SW480 (cell line): Measurements from ENCODE around the gene RBM47.
"Not testable (repeated sequence)": the region's sequence is repeated elsewhere in the genome, so short reads cannot be mapped to it uniquely, and the experiment has no call there.

Source experiments
- DNase-seq: peaks from one replicate; pipeline ENCODE4 v3.0.0-alpha.2; 2016; ENCODE audit warnings: low spot score

The RBM47 gene

DNA sequence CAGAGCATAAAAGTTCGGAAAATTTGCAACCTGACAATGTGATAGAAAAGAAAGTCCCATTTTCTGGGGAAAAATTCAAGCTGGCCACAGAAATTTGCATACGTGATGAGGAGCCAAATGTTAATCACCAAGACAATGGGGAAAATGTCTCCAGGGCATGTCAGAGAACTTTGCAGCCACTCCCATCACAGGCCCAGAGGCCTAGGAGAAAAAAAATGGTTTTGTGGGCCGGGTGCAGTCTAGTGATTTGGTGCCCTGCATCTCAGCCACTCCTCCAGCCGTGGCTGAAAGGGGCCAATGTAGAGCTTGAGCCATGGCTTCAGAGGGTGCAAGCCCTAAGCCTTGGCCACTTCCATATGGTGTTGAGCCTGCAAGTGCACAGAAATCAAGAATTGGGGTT, 223.3 kb downstream of the RBM47 start:
- no peak for DNase-seq

DNA sequence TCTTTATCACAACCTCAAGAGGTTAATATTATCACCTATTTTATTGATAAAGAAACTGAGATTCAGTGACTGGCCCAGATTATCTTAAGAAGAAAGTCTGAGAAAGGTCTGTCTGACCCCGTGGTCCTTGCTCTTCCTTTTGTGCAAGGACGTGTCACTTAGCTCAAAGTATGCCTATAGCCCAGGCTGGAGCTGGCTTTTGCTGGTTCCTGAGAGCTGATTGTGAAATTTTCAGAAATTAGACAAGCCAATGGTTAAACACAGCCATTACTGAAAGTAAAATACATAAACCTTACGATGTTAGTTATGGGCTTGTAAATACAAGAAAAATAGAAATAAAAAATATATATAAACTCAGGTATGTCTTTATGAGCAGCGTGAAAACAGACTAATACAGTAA, 224.5 kb downstream of the RBM47 start:
- DNase-seq, result no peak

- DNase-seq, result no peak
These were observed 226.6 kb downstream of the RBM47 start for GRCh38 chr4:40403081-40403480.

GRCh38 chr4:40402556-40402955, 227.1 kb downstream of the RBM47 start:
- no peak for DNase-seq

- DNase-seq, result no peak
These were observed 228.0 kb downstream of the RBM47 start for GRCh38 chr4:40401631-40402030.

GRCh38 chr4:40401096-40401495, 228.6 kb downstream of the RBM47 start:
- DNase-seq, result no peak

- DNase-seq, result no peak
These were observed 230.1 kb downstream of the RBM47 start for GRCh38 chr4:40399578-40399977.

GRCh38 chr4:40395908-40396793, 233.5 kb downstream of the RBM47 start:
- no peak for DNase-seq

DNA sequence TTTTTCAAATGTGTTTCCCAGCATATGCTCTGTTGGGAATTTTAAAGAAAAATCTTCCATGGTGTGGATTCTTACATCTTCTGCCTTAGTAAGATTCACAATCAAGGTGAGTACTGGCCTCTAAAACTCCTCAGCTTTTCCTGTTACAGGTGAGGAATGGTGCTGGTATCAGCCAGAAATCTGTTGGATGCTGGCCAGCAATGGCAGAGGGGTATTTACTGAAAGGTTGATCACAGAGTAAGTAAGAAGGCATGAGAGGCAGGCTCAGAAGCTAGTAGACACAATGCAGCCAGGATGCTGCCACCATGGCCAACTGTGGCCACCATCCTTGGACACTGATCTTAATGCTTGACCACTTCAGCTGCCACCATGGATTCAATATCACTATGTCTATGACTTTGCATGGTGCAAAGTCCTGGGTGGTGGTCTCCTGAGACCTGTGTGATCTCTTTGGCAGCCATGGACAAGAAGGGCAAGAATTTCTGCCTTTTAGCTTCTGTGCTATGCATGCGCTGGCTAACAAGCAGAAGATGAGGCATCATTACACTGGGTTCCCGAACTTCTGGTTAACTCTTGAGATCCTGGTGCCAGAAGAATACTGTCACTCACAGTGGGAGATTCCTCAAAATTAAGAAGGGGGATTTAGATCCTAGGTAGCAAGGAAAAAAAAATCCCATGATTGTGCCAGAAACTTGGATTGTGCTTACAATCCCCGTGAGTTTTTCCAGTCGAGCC, 234.3 kb downstream of the RBM47 start:
- no peak for DNase-seq

GRCh38 chr4:40394236-40394635, 235.4 kb downstream of the RBM47 start:
- no peak for DNase-seq

DNA sequence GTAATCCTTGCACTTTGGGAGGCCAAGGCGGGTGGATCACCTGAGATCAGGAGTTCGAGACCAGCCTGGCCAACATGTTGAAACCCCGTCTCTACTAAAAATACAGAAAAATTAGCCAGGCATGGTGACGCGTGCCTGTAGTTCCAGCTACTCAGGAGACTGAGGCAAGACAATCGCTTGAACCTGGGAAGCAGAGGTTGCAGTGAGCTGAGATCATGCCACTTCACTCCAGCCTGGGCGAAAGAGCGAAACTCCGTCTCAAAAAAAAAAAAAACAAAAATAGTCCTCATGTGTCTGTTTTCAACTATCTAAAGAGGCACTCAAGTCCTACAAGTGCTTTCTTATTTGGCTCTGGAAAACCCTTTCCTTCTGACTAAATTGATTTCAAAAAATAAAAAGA, 237.4 kb downstream of the RBM47 start:
- not testable (repeated sequence) for DNase-seq

GRCh38 chr4:40389986-40390385, 239.7 kb downstream of the RBM47 start:
- DNase-seq, result no peak

- no peak for DNase-seq
These were observed 241.4 kb downstream of the RBM47 start for GRCh38 chr4:40388239-40388638.

DNA sequence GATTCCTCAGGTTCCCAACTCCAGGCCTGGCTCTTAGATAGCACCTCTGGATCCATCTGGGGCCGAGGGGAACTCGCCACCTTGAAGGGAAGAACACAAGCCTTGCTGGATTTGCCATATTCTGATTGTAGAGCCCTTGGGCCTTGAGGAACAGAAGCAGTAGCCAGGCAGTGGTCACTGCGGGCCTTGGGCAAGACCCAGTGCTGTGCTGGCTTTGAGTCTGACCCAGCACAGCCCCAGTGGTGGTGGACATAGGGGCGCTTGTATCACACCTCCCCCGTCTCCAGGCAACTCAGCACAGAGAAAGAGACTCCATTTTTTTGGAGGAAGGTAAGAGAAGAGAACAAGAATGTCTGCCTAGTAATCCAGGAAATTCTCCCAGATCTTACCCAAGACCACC, 249.0 kb downstream of the RBM47 start:
- DNase-seq, result no peak

GRCh38 chr4:40379248-40379647, 250.4 kb downstream of the RBM47 start:
- no peak for DNase-seq

GRCh38 chr4:40378619-40379018, 251.0 kb downstream of the RBM47 start:
- DNase-seq, result no peak

DNA sequence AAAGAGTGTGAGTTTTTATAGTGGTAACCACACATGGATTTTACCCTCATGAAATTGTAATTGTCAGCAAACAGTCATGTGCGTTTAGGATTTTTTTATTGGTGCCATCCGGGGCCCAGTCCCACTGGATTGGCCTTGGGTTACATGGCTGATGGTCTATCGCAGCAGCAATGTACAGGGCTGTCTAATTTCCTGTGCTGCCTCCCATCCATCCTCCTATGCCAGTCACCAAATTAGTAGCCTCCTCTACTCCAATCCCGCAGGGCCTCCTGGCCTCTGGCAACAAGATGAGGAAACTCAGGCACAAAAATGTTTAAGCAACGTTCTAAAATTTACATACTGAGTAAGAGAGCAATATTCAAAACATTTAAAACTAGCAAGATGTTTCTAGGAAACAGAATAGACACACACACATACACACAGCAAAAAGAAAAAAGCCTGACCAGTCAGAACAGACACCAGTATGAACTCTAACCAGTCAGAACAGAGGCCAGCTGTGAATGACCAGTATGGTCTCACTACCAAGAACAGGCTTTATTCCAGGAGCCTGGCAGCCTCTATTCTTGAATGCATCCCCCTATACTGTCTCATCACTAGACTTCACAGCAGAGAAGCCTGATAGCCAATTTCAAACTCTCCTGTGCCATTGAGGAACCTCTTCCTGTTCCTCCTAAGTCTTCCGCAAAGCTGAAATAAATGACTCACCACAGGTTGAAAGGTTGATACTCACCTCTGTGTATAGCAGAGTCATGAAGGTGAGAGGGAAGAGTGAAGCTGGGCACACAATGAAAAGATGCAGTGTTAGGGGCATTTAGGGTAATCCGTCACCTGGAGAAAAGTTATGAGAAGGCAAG, 251.9 kb downstream of the RBM47 start:
- no peak for DNase-seq

DNA sequence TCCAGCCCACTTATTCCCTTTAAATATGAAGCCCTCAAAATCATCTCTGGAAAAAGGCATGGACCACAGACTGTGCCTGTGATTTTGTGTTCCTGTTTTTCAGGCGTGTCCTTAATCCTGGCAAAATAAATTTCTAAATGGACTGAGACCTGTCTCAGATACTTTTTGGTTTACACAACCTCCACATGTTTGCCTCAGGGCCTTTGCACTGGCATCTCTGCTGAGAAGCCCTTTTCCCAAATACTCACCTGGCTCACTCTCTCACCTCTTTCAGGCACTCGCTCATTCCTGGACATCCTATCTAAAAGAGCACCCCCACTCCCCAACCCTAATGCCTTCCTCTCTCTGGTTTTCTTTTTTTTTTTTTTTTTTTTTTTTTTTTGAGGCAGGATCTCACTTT, 254.0 kb downstream of the RBM47 start:
- DNase-seq, result no peak

- DNase-seq, result no peak
These were observed 254.6 kb downstream of the RBM47 start for GRCh38 chr4:40375095-40375494.

- no peak for DNase-seq
These were observed 256.0 kb downstream of the RBM47 start for GRCh38 chr4:40373636-40374035.
